Loucy (cell line): ENCODE measurements around the gene SLC46A3.

ENCODE experiments used
- EZH2phosphoT487 ChIP-seq: fragments of 200-600 bp; IDR thresholded peaks from 2 replicates; pipeline ENCODE4 v1.6.1; 2018; ENCODE audit warnings: antibody characterized with exemption, mild to moderate bottlenecking, moderate library complexity, borderline replicate concordance
- TF ChIP-seq, protein P1 (sequence below): fragments of 200-600 bp; sonication (generic); conservative IDR thresholded peaks from 2 replicates; pipeline ENCODE4 v1.5.1; 2014; ENCODE audit warnings: mild to moderate bottlenecking, antibody characterized with exemption, low read length

DNA sequence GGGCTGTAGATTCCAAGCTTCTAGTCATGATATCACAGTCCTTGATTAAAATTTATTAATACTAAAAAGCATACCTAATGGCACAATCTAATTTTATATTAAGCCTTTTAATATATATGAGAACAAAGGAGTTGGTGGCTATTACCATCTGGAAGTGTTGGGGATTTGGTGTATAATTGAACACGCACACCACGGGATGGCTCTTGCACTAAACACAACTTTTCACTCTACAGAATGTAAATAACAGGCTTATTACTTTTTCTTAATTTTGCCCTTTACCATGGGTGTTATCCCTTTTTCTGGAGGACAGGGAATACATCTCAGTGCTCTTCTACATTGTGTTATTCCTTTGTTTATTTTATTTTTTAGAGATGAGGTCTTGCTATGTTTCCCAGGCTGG, 38.2 kb downstream of the SLC46A3 start:
- TF ChIP-seq, protein P1, sequence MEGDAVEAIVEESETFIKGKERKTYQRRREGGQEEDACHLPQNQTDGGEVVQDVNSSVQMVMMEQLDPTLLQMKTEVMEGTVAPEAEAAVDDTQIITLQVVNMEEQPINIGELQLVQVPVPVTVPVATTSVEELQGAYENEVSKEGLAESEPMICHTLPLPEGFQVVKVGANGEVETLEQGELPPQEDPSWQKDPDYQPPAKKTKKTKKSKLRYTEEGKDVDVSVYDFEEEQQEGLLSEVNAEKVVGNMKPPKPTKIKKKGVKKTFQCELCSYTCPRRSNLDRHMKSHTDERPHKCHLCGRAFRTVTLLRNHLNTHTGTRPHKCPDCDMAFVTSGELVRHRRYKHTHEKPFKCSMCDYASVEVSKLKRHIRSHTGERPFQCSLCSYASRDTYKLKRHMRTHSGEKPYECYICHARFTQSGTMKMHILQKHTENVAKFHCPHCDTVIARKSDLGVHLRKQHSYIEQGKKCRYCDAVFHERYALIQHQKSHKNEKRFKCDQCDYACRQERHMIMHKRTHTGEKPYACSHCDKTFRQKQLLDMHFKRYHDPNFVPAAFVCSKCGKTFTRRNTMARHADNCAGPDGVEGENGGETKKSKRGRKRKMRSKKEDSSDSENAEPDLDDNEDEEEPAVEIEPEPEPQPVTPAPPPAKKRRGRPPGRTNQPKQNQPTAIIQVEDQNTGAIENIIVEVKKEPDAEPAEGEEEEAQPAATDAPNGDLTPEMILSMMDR, result no peak
- TF ChIP-seq EZH2phosphoT487, result no peak
